ENCODE results near the gene MYH13. TPM values are rescaled to one million over a fixed set of nuclear protein-coding genes. Genes with fewer than 3 reads are reported as not detected.
A peak's percentile ranks its signal among the peaks of the same experiment; 100 is the strongest.

The MYH13 gene
- total RNA-seq, 2 donors from 2014 or later, result 0.28 TPM; not detected in 1

DNA sequence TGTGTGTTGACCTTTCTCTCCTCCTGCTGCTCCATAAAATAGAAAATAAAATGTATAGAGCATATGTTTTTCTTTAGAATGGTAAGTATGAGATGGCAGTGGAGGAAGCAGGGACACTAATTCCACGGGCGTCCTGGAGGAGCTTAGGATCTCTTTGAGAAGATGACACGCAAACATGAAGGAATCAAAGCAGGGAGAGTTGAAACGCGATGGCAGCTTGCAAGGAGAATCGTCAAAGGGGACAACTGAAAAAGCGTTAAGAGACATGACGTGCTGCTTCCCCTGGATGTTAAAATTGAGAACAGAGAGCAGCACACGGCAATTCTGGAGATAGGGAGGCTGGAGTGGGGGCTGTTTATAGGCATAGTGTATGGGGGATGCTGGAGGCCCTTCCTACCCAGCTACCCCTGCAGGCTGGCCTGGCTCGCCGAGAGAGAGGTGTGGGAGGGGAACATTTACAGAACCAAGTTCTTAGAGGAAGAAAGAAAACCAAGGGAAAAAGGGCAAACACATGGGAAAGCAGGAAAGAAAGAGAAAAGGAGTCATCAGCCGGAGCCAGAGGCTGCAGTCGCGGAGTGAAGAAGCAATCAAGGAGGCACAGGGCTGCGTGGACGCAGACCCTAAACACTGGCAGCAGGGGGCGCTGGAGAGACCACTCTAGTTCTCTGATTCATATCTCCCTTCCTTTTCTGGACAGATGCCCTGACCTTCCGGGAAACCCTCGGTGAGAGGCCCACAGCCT, 55.8 kb downstream of the MYH13 start:
- no peak overlapping the region for H3K4me3 ChIP-seq
- no peaks in the 10 kb centered on the region for H3K9me3 ChIP-seq
- no peaks in the 10 kb centered on the region for H3K4me1 ChIP-seq (replicated peaks)
- peak; percentile 33 for DNase-seq (ENCODE audit: low spot score)
- no peak overlapping the region for H3K27ac ChIP-seq
- no peaks in the 10 kb centered on the region for H3K27me3 ChIP-seq (replicated peaks; ENCODE audit: insufficient read depth)
- 67% methylated on average over 19 of the region's 19 CpGs for WGBS
- H3K36me3 ChIP-seq, result no peaks in the 10 kb centered on the region
- no peak for TF ChIP-seq POLR2AphosphoS5 (IDR thresholded peaks at IDR 0.05)
- TF ChIP-seq CTCF (IDR thresholded peaks at IDR 0.05), result peak in 2 of 4 experiments; percentile 38 to 55
- intact Hi-C loops (cut with DNase I), result no loop called here

GRCh38 chr17:10314329-10314728, 58.5 kb downstream of the MYH13 start:
- Histone ChIP-seq H3K27ac (no peak overlapping the region), H3K36me3 (no peaks in the 10 kb centered on the region), H3K4me3 (no peak overlapping the region), H3K27me3 (replicated peaks; ENCODE audit: insufficient read depth) (no peaks in the 10 kb centered on the region), H3K4me1 (replicated peaks) (no peaks in the 10 kb centered on the region), H3K9me3 (no peaks in the 10 kb centered on the region)
- TF ChIP-seq POLR2A (IDR thresholded peaks at IDR 0.05) (no peak), POLR2AphosphoS5 (IDR thresholded peaks at IDR 0.05) (no peak), CTCF (IDR thresholded peaks at IDR 0.05) (no peak)
- intact Hi-C loops (cut with DNase I), result no loop called here
- WGBS, result 51% methylated on average over 5 of the region's 5 CpGs
- DNase-seq (ENCODE audit: low spot score), result no peak

DNA sequence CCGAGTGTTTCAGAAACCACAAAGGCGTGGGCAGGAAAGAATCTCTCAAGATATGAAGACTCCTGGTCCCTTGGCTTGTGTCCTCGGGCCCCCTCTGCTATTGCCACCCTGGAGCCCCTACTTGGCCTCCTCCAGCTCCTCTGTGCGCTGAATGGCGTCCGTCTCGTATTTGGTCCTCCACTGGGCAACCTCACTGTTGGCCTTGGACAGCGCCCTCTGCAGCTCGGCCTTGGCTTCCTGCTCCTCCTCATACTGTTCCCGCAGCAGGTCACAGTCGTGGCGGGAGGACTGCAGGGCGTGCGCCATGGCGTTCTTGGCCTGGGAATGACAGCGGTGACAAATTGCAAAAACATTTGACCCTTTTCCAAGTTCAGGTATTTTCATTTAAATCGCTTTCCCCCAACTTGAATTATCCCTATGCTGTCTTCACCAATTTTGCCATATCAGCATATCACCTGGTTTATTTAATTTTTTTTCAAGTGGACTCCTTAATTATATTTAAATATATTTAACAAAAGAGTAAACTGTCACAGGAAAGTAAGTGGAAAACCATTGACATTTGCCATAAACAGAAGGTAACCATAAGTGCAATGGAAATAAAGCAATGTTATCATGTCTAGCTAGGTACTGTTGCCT, 59.7 kb downstream of the MYH13 start:
- Histone ChIP-seq H3K27ac (no peak overlapping the region), H3K4me1 (replicated peaks) (no peaks in the 10 kb centered on the region), H3K9me3 (no peaks in the 10 kb centered on the region), H3K4me3 (no peak overlapping the region), H3K36me3 (no peaks in the 10 kb centered on the region), H3K27me3 (replicated peaks; ENCODE audit: insufficient read depth) (no peaks in the 10 kb centered on the region)
- no peak for DNase-seq (ENCODE audit: low spot score)
- intact Hi-C loops (cut with DNase I), result no loop called here
- WGBS, result 94% methylated on average over 17 of the region's 17 CpGs
- TF ChIP-seq POLR2AphosphoS5 (IDR thresholded peaks at IDR 0.05), result no peak
- no peak for TF ChIP-seq CTCF (IDR thresholded peaks at IDR 0.05)
- TF ChIP-seq POLR2A (IDR thresholded peaks at IDR 0.05), result no peak

GRCh38 chr17:10311131-10311530, 61.7 kb downstream of the MYH13 start:
- Histone ChIP-seq H3K27ac (no peak overlapping the region), H3K4me1 (replicated peaks) (no peaks in the 10 kb centered on the region), H3K36me3 (no peaks in the 10 kb centered on the region), H3K27me3 (replicated peaks; ENCODE audit: insufficient read depth) (no peaks in the 10 kb centered on the region), H3K9me3 (no peaks in the 10 kb centered on the region), H3K4me3 (no peak overlapping the region)
- no peak for DNase-seq (ENCODE audit: low spot score)
- TF ChIP-seq POLR2A (IDR thresholded peaks at IDR 0.05), result no peak
- TF ChIP-seq CTCF (IDR thresholded peaks at IDR 0.05), result no peak
- TF ChIP-seq POLR2AphosphoS5 (IDR thresholded peaks at IDR 0.05), result peak; percentile 28
- WGBS, result 31% methylated on average over 6 of the region's 6 CpGs
- intact Hi-C loops (cut with DNase I), result no loop called here
